GM15510 (cell line): ENCODE results near the gene WTAP.

ENCODE experiments used
- POLR2A ChIP-seq: IDR thresholded peaks from 3 replicates; pipeline ENCODE4 v1.6.1; 2011; ENCODE audit warnings: borderline replicate concordance; ENCODE audit not compliant: insufficient read length; ENCODE audit errors: extremely low read depth

WTAP gene

DNA sequence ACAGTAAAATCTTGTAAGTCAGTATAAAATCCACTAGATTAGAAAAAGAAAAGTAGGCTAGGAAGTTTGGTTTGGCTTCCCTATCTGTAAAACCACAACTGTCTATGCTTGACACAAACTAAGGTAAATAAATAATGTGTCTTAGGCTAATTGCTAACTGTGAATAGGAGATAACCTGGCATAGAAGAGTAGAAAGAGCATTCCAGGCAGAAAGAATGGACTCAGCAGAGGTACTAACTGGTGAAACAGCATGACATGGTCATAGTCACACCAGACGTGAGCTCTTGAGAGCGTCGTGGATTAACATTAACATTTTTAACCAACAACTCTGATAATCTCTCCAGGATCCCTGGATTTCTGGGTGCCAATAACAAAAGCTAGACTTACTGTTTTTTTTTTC lies 8.7 kb upstream of the WTAP start:
- no peak for TF ChIP-seq POLR2A

DNA sequence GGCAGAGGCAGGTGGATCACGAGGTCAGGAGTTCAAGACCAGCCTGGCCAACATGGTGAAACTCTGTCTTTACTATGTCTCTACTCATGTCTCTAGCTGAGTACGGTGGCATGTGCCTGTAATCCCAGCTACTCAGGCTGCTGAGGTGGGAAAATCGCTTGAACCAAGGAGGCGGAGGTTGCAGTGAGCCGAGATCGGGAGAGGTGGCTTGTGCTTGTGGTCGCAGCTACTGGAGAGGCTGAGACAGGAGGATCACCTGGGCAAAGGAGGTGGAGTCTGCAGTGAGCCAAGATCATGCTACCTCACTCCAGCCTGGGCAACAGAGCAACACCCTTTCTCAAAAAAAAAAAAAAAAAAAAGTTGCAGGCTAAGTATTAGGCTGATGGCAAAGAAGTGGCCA lies 8.0 kb upstream of the WTAP start:
- TF ChIP-seq POLR2A: no peak

DNA sequence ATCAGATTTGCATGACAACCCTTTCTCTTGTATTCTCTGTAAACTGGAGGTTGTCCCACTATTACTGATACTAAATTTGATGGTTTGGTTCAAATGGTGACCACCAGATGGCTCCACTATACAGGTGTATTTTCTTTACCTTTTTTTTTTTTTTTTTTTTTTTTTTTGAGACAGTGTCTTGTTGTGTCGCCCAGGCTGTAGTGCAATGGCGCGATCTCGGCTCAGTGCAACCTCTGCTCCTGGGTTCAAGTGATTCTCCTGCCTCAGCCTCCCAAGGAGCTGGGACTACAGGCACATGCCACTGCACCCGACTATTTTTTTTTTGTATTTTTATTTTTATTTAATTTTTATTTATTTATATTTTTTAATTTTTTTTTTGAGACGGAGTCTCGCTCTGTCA lies 6.6 kb upstream of the WTAP start:
- TF ChIP-seq POLR2A: no peak

DNA sequence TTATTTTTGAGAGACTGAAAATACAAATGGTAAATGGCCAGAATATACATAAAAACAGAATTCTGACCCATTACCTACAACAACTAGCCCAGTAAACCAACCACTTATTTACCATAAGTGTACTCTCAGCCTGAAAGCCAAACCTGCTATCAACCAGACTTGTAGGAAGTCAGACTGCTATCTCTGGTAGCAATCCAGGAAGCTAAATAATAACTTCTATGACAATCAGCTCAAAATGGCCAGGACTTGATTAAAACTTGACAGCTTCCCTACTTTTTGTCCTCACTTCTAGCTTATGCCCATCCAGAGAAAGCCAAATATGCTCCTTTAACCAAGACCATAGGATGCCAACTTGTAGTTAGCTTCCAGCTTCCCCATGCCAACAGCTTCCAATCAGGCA lies 4.7 kb upstream of the WTAP start:
- no peak for TF ChIP-seq POLR2A

DNA sequence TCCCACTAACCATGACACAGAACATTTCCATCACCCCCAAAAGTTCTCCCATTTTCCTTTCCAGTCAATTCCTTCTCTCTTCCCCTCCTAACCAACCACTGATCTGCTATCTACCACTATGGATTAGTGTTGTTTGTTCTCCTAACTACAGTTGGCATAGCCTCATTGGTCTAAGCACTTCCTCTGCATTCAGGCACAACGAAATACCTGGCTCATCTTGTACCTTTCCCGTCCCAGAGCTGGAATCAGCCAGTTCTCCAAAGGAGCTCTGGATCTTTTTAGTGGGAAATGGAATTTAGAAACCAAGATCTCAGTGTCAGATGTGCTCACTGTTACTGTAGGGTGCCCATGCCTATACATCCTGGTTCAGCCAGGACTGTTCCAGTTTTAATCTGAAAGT lies 4.0 kb upstream of the WTAP start:
- TF ChIP-seq POLR2A: no peak

DNA sequence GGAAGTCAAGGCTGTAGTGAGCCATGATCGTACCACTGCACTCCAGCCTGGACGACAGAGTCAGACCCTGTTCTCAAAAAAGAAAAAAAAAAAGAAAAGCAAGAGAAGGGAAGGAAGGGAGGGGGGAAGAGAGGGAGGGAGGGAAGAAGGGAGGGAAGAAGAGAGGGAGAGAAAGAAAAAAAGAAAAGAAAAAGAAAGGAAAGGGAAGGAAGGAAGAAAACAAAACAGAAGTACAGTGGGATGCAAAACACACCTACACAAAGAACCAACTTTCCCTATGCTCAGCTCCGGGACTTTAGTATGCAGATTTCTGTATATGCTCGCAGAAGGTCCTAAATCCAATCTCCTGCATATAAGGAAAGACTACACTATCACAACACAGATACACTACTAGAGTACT lies 2.5 kb upstream of the WTAP start:
- TF ChIP-seq POLR2A: no peak

DNA sequence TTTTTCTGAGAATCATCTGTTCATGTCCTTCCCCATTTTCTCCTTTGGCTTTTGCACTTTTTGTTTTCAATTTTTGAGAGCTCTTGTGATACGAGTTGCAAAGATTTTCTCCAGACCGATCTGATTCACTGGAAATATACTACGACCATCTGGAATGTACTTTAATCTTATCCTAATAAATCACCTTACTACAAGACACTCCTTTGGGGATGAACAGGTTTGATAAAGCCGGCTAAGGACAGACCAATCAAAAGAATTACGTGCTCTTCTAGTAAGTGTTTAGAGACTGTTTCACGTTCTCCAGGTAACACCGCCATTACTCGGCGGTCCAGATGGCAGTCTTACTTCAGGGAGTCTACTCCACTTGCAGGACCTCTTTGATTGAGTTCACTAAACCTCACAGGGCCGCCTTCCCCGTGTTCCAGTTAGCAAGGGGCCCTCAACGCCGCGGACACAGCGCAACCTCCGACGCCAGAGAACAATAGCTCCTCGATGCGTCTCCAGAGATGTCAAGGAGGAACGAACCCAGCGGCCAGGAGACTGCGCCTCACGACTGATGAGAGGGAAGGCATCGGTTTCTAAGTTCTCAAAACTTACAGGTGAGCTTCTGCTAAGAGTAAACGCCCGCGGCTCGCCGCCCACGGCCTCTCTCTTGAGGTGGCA lies 920 bp upstream of the WTAP start:
- TF ChIP-seq POLR2A: no peak

DNA sequence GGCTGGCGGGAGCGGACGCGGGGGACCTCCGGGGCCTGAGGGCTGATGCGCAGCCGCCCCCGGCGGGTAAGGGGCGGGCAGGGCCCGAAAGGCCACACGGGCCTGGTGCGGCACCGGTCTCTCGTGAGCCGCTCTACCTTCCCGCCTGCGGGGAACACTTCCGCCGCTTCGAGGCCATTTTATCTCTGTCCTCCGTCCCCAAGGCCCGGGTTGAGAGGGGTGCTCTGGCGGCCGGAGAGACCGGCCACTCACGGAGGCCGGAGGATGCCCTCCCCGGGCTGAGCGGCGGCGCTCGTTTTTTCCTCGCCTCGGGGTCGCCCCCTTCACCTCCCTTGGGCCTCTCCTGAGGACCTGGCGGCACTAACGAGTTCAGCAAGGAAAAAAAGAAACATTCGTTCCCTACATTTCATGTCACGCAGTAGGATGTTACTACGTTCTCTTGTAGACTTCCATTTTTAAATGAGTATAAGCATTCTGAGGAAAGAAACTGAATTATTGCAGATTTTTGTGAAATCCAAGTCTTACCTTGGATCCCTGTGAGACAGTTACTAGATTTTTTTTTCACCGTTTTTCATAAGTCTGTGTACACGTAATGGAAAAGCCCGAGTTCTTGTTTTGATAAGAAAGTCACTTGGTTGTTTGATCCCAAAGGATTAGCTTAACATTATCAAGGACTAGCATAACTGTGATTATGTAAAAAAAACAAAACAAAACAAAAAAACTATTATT lies 575 bp downstream of the WTAP start:
- no peak for TF ChIP-seq POLR2A

DNA sequence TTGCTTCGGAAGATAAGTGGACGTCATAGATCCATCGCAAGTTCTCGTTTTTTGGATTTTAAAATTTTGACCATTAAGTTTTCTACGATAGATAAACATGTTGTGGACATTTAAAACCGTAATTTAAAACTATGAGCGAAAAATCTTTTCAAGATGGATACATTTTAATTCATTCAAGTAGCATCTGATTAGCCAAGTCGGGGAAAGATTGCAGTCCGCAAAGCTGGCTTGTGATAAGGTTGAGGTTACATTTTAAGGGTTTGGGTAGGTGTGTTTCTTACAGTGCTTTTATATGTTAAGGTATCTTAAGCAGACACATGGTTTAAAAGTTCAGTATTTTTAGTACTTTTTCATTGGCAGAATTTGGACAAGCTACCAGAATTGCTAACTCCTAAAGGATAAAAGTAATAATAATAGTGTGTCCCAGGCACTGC lies 1.2 kb downstream of the WTAP start:
- no peak for TF ChIP-seq POLR2A

DNA sequence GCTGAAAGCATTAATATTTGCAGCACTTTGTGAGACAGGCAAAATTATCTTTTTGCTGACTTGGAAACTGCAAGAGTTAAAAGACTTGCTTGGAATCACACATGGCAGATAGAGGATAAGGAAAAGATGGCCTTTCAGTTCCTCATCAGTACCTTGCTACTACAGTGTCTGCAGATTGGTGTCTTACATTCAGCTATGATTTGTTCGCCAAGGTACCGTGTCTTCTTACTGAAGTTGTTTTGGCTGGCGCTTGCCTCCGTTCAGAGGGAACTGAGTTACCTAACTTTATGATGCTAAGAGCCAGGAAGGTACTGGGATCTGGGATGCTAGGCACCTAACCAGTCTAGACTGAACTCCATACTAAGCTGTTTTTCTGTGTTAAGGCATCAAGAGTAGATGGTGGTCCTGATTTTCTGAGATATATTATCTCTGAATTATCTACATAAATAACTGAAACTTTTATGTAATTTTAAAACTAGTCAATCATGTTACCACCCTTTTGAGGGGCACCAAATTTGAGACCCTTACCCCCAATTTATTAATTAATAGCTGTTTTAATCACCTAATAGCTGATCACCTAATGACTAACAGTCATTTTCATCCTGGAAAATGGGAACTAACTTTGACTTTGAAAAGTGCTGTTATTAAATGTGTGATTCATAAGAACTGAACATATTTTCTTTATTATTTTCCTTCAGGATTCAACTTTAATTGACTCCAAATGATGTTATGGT lies 2.5 kb downstream of the WTAP start:
- no peak for TF ChIP-seq POLR2A

DNA sequence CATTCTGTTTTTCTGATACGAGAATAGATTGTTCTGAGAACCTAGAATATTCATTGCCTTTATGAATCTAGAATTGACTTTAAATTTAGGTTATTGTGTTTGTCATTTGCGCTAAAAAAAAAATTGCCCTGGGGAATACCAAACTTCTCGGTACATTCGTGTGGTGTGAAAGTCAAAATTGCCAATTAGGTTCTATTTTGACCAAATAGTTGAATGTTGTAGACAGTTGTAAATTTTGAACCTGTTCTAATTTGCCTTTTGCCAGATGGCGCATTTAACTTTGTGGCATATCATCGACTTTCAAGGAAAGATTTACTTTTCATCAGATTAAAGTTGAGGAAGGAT lies 3.0 kb downstream of the WTAP start:
- no peak for TF ChIP-seq POLR2A

DNA sequence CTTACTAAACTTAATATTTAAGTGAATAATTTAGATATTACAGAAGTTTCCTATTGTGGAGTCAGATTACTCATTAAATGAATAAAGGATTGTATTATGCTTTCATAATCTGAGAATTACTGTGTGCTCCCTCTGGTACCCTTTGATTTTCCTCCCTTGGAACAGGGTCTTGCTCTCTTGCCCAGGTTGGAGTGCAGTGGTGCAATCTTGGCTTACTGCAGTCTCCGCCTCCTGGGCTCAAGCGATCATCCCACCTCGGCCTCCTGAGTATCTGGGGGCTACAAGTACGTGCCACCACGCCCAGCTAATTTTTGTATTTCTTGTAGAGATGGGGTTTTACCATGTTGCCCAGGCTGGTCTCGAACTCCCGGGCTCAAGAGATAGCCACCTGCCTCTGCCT lies 9.6 kb downstream of the WTAP start:
- no peak for TF ChIP-seq POLR2A

DNA sequence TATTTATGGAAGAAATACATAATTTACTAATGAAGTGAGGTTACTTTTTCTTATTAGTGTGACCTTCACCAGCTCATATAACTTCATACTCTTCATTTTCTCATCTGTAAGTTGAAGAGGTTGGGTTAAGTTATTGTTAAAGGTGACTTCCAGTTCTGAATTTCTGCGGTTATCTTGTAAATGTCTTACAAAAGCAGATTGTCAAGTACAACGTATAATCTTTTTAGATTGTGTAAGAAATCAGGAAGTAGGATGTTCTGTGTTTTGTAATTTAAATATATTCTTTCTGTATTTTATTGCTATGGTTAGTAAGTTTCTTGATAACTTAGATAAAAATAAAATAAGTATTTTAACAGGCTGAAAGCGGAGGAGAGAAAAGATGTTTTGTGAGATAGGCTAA lies 12.0 kb downstream of the WTAP start:
- no peak for TF ChIP-seq POLR2A

DNA sequence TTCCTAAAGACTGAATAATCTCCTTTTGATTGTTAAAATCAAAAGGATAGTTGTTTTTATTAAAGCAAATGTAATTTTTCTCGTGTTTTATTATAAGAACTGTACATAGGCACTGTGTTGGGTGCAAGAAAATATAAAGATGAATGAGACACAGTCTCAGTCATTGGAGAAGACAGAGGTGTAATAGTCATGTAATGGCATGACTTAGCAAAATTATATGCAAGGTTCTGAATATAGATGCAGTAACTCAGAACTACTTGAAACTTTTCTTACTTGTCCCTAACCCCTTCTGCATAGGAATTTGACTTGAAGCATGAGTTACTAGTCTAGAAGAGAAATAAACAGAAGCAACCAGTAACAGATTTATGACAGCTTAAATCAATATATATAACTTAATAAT lies 14.9 kb downstream of the WTAP start:
- no peak for TF ChIP-seq POLR2A

DNA sequence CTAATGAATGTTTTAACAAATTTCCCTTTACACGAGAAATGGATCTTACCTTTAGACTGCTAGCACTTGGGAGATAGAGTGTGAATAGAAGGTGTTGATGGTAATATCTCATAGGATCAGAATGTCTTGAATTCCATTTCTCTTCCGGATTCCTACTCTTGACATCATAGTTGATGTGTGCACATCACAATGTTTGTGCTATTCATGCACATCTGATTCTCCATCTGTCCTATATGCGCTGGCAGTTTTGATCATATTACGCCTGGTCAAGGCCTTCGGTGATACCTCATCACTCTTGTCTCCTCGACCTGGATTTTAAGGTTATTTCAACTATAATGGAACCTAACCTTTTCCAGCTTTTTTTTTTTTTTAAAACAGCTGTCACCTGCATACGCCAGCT lies 17.8 kb downstream of the WTAP start:
- TF ChIP-seq POLR2A: no peak

DNA sequence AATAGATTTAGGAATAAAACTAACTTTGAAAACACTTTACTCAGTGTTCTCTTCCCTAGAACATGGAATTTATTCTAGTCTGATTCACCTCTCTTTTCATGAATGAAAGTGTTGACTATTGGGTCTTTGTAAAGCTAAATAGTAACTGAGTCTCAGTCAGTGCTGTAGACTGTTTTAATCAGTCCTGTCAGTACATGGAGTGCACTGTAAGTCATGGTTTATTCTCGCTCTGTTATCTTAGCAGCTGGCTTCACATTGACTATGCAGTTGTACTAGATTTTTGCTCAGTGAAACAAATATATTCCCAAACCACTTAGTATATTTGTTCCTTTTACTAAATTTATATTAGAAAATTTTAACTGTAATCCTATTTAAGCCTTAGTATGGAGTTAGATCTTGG lies 19.5 kb downstream of the WTAP start:
- TF ChIP-seq POLR2A: no peak
